GM03348 (cell line): ENCODE measurements around the gene ZBTB32.
A peak's percentile ranks its signal among the peaks of the same experiment; 100 is the strongest.
"Not testable (repeated sequence)": the region's sequence is repeated elsewhere in the genome, so short reads cannot be mapped to it uniquely, and the experiment has no call there.

Experiments used
- DNase-seq: peaks from one replicate; pipeline ENCODE4 v3.0.0; 2012; ENCODE audit warnings: low spot score

ZBTB32 gene, protein sequence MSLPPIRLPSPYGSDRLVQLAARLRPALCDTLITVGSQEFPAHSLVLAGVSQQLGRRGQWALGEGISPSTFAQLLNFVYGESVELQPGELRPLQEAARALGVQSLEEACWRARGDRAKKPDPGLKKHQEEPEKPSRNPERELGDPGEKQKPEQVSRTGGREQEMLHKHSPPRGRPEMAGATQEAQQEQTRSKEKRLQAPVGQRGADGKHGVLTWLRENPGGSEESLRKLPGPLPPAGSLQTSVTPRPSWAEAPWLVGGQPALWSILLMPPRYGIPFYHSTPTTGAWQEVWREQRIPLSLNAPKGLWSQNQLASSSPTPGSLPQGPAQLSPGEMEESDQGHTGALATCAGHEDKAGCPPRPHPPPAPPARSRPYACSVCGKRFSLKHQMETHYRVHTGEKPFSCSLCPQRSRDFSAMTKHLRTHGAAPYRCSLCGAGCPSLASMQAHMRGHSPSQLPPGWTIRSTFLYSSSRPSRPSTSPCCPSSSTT

DNA sequence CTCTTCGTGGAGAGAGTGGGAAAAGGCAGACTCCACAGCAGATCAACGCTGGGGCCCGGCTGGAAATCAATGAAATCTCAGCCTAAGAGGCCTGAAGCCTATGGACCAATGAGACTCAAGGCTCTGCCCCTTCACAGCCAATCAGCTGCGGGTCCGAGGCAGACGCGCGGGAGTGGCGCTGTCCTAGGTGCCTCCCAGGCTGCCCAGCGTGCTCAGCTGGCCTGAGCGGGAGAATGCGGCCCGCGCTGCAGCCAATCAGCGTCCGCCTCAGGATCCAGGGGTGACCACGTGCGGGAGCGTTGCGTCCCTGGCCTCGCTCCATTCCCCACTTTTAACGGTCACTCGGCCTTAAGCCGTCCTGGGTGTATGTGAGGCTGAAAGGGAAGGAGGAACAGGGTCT lies at the start of gene ZBTB32:
Gene ZBTB32, plus strand, starts transcription at position 341 of the 400 bp plus-strand sequence. CDS start 10,069 bp downstream, outside the sequence.
- peak; percentile 78 for DNase-seq

DNA sequence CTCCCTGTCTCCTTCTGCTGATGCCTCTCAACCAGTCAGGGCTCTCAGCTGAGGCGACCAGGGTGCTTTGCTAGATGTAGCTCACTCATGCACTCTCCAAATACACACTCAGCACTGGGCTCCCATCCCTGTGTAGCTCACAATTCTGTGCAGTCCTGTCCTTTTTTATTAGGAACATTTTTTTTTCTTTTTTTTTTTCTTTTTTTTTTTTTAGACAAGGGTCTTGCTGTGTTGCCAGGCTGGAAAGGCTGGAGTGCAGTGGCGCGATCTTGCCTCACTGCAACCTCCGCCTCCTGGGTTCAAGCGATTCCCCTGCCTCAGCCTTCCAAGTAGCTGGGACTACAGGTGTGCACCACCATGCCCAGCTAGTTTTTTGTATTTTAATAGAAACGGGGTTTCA lies 49.5 kb upstream of the ZBTB32 start:
- DNase-seq, result not testable (repeated sequence)

DNA sequence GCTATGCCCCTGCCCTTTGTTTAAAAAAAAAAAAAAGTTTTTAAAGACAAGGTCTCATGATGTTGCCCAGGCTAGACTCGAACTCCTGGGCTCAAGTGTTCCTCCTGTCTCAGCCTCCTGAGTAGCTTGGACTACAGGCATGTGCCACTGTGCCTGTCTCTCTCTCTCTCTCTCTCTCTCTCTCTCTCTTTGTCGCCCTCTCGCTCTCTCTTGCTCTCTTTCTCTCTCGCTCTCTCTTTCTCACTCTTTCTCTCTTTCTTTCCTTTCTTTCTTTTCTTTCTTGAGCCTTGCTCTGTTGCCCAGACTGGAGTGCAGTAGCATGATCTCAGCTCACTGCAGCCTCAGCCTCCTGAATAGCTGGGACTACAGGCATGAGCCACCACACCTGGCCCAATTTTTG lies 48.8 kb upstream of the ZBTB32 start:
- DNase-seq, result no peak

DNA sequence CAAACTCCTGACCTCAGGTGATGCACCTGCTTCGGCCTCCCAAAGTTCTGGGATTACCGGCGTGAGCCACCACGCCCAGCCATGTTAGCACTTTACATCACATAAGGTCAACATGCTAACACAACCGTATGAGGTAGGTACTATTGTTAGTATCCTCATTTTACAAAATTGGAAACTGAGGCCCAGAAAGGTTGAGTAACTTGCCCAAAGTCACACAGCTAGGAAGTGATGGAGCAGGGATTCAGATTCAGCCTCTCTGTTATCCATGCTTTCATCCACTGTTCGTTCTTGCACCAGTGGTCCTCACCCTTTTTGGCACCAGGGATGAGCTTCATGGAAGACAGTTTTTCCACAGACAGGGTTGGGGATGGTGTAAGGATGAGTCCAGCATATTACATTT lies 47.7 kb upstream of the ZBTB32 start:
- no peak for DNase-seq

DNA sequence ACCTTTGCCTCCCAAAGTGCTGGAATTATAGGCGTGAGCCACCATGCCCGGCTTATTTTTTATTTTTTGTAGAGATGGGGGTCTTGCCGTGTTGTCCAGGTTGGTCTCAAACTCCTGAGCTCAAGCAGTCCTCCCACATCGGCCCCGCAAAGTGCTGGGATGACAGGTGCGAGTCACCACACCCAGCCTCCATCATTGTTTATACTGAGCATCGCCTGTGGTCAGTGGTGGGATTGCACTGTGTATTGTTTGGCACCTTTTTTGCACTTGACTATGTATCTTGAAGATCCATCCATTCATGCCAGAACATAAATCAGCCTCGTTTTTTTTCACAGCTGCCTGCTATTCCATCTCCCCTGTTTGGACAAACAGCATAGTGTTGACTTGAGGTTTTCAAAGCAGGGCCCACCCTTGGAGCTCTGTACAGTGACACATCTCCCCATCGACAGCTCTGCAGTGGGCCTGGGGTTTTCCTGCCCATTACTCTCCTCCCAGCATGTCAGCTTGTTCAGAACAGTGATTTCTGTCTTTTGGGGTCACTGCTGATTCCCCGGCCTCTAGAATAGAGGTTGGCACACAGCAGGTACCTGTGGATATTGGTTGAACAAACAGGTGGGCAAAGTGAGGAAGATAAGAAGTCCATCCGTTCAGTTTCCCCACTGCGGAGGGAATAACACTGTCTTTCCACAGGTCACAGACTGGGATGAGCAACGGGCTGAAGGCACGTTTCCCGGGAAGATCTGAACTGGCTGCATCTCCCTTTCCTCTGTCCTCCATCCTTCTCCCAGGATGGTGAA lies 46.3 kb upstream of the ZBTB32 start:
- DNase-seq, result no peak

DNA sequence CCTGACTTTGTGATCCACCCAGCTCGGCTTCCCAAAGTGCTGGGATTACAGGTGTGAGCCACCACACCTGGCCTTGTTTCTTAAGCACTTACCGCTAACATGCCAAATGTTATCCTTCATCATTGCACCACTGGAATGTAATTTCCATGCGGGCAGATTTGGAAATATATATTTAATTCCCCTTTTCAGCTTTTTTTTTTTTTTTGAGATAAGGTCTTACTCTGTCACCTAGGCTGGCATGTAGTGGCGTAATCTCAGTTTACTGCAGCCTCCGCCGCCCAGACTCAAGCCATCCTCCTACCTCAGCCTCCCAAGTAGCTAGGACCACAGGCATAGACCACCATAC lies 42.4 kb upstream of the ZBTB32 start:
- DNase-seq, result no peak

DNA sequence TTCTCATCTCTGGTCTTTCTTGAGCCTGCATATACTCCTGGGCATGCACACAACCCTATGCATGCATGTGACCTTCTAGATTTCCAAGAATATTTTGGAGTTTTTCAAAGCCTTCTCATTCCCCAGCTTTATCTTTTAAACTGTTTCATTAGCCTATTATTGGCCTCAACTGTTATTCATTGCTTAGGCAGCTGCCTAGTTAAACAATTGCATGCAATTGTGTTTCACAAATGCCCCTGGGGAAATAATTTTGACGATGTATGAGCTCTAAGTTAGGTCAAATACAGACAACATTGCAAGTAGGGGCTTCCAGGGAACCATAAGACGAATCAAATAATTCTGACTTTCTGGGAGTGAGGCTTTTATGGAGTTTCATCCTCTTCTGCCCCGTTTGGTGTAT lies 40.4 kb upstream of the ZBTB32 start:
- no peak for DNase-seq

DNA sequence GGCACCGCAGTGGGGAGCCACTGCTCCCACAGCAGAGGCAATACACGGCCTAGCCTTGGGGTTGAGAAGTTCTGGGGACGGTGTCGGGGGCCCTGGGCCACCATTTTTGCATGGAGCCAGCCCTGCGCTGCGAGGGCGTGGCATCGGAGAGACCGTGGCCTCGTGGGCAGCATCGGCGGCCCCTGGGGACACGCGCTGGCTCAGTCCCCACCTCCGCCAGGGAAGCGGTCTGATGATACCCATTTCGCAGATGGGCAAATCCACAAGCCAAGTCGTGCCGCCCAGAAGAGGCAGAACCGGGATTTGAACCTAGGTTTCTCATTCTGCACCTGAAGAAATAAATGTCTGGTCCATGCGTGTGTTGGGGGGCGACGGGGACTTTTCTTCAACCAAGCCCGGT lies 39.2 kb upstream of the ZBTB32 start:
- DNase-seq, result no peak

DNA sequence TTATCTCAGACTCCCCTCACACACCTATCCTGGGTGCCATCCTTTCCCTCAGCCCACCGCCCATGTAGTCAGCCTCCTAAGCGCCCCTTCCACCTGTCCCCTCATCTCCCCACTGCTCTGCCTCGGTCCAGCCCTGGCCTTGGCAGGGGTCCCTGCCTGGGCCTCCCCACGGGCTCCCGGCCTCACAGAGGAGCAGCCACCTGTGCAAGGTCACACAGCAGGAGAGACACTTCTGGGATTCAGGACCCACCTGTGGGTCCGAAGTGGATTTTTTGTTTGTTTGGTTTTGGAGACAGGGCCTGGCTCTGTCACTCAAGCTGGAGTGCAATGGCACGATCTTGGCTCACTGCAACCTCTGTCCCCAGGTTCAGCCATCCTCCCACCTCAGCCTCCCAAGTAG lies 38.8 kb upstream of the ZBTB32 start:
- DNase-seq, result no peak

DNA sequence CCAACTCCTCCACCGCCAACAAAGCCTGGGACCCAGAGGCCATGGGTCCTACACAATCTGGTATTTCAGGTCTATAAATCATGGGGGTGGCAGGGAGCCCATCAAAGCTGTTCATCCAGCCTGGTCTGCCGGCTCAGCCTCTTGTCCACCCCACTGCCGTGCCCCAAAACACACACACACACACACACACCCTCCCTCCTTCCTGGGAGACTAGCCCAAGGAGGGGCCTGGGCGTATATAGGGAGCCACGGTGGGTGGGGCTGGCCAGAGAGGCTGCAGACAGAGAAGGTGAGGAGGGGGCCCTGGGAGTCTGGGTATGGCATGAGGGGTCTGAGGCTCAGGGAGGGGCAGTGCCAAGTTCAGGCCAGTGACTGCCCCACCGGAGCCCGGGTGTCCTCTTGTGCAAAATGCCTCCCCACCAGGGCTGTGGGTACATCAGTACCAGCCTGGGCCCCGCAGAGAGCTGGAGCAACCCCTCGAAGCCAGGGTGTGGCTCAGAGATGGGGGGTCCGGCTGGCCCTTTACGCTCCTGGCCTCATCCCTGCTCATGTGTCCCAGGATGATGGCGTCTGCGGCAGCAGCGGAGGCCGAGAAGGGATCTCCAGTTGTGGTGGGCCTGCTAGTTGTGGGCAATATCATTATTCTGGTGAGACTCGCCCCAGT lies 38.0 kb upstream of the ZBTB32 start, which contains the start of gene UPK1A:
Gene UPK1A, plus strand, starts transcription at position 267 of the 663 bp plus-strand sequence. Its CDS starts 296 bp downstream, at position 563.
- no peak for DNase-seq

DNA sequence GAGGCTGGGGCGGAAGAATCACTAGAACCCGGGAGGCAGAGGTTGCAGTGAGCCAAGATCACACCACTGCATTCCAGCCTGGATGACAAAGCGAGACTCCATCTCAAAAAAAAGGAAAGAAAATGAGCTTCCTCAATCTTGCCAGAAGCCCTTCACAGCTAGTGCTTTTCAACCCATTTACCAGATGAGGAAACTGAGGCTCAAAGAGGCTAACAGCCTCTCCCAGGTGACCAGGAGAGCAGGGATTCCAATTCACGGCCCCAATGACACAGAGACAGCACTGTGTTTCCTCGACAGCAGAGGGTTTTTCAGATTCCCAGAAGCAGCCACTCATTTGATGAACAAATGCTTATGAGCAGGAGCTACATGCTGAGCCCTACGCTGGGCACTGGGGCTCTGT lies 34.8 kb upstream of the ZBTB32 start:
- no peak for DNase-seq

DNA sequence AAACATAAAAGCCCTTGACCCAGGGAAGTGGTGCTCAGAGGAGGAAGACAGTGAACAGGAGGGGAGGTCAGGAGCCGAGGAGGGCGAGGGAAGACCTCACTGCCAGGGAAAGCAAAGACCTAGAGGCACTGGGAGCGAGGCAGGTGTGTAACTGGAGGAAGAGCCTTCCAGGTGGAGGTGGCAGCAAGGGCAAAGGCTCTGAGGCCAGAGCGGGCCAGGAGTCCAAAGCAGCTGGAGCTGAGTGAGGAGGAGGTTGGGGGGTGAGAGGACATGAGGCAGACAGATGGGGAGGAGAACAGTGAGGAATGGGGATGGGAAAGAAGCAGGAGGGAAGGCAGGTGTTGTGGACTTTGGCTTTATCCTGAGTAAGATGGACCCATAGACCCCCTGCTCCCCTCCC lies 34.4 kb upstream of the ZBTB32 start:
- DNase-seq, result no peak

DNA sequence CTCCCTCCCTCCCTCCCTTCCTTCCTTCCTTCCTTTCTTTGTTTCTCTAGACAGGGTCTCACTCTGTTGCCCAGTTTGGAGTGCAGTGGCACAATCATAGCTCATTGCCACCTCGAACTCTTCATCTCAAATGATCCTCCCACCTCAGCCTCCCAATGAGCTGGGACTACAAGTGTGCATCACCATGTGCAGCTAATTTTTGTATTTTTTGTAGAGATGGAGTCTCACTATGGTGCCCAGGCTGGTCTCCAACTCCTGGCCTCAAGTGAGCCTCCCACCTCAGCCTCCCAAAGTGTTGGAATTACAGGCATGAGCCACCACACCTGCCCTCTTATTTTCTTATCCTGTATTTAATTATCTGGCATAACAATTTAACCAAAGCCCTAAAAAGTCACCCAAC lies 33.7 kb upstream of the ZBTB32 start:
- DNase-seq, result no peak

DNA sequence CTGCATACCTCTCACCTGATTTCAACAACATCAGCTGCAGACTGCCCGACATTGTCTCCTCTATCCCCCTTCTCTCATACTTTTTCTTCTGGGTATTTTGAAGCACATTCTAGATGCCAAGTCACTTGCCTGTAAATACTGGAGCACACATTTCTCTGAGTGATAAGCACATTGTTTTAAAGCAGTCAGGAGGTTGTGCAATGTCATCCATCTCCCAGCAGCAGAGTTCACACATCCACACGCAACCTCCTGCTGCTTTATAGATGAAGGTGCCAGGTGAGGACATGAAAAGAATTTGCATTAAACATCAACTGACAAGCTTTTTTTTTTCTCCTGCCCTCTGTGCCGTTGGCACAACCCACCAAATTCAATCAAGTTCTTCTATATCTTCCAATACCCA lies 32.5 kb upstream of the ZBTB32 start:
- peak; percentile 29 for DNase-seq

DNA sequence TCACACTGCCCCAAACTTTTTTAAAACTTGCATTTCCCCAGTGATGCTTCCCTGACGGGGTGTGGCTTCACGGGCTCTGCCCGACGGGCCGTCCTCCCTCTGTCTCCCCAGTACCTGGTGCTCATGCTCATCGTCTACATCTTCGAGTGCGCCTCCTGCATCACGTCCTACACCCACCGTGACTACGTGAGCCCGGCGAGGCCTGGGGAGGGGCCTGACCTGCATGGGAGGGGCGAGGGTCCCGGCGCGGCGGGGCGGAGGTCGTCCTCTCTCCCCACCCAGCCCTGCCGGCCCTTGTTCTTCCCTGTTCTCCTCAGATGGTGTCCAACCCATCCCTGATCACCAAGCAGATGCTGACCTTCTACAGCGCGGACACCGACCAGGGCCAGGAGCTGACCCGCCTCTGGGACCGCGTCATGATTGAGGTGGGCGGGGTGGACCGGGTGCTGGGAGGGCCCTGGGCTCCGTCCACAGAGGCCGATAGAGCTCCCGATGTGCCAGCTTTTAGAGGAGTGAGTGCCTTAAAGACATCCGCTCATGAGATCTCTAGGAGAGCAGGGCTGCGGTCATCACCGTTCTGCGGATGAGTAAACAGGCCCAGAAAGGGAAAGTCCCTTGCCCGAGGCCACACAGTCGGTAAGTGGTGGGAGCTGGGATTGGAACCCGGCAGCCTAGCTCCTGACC lies 31.1 kb upstream of the ZBTB32 start:
- peak; percentile 88 for DNase-seq

DNA sequence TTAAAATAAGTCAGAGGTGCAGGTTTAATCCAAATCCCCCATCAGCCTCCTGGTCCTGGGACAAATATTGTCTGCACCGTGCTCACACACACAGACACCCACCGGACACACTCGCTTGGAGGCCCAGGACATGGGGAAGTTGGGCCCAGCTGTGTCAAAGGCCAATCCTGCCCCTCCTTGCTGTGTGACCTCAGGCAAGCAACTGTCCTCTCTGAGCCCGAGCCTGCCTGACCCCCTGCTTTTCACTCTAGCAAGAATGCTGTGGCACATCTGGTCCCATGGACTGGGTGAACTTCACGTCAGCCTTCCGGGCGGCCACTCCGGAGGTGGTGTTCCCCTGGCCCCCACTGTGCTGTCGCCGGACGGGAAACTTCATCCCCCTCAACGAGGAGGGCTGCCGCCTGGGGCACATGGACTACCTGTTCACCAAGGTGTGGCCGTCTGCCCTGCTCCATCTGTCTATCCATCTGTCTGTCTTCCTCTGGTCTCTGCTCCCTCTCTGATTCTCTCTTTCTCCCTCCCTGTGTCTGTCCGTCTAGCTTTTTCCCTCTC lies 28.7 kb upstream of the ZBTB32 start:
- DNase-seq, result no peak

DNA sequence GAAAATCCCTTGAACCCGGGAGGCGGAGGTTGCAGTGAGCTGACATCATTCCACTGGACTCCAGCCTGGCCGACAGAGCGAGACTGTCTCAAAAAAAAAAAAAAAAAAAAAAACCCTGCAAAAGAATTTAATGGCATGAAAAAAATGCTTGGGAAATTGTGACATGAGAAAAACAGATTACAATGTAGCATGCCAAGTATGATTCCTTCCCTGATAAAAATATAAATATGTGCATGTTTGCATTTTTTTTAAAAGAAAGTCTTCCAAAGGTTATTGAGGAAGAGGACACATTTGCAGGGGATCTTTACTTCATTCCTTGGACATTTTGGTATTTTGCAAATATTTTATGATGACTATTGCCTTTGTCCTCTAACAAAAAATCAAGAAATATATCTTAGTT lies 14.5 kb upstream of the ZBTB32 start:
- peak; percentile 41 for DNase-seq

DNA sequence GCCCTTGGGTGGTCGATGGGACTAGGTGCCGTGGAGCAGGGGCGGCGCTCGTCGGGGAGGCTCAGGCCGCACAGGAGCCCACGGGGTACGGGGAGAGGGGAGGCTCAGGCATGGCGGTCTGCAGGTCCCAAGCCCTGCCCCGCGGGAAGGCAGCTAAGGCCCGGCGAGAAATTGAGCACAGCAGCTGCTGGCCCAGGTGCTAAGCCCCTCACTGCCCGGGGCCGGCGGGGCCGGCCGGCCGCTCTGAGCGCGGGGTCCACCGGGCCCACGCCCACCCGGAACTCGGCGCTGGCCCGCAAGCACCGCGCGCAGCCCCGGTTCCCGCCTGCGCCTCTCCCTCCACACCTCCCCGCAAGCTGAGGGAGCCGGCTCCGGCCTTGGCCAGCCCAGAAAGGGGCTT lies 13.3 kb upstream of the ZBTB32 start:
- not testable (repeated sequence) for DNase-seq

DNA sequence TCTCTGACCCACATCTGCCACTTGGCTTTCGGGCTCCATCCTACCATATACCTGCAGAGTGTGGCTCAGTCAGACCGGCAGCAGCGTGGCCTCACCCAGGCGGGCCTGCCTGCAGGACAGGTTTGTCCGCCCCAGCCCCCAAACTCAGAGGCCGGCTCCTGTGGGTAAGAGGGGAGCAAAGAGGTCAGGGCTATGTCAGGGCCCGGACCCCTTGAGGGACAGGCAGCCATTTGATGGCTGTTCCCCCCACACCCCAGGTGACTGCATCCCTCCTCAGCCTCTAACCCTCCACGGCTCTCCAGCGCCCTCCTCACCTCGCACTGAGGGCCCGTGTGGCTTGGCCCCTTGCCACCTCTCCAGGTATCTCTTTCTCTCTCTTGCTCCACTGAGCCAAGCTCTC lies 12.3 kb upstream of the ZBTB32 start:
- DNase-seq, result no peak

DNA sequence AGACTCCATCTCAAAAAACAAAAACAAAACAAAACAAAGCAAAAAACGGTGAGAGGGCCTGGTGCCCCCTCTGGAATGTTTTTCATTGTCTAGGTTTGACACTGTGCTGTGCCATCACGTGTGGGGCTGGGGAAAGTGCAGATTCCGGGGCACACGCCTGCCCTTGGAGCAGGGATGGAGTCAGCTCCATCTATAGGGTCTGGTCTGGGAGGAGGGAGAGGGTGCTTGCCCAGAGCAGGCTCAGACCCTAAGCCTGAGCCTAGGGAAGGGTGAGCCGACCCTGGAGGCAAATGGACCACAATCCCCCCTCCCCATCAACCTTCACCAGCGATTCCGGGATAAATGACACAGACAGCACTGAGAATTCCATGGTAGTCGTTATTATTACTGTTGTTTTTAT lies 10.9 kb upstream of the ZBTB32 start:
- DNase-seq, result no peak

DNA sequence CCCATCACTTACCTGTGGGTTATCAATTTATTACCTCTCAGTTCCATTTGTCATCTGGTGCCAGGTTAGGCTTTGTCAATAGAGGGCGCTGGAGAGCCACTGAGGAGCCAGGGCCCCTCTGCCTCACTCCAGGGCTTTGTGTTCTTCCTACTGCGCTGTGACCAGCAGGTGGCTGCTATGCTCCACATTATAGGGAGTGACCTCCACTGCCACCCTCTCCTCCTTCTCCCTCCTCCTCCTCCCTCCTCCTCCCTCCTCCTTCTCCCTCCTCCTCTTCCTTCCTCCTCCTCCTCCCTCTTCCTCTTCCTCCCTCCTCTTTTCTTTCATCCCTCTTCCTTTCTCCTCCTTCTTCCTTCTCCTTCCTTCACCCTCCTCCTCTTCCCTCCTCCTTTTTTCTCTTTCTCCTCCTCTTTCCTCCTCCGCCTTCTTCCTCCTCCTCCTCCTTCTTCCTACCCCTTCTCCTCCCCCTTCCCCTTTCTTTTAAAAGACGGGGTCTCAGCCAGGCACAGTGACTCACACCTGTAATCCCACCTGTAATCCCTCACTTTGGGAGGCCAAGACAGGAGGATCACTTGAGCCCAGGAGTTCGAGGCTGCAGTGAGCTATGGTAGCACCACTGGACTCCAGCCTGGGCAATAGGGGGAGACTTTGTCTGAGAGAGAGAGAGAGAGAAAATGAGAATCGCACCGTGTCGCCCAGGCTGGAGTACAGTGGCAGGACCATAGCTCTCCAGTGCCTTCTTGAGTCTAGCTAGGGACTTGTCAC lies 10.3 kb upstream of the ZBTB32 start:
- DNase-seq, result peak; percentile 93
